Coronary artery (tissue), 2 donors: ENCODE data around the gene SLCO4C1.

Source experiments
- DNase-seq: peaks from one replicate; pipeline ENCODE4 v3.0.0-alpha.2; 2017; ENCODE audit warnings: low spot score
- H3K27ac ChIP-seq, 2 donors: fragments of 200-600 bp; sonication (generic); one replicate each; pipeline ENCODE4 v1.5.1; 2016 to 2019
- H3K4me3 ChIP-seq: fragments of 200-600 bp; sonication (generic); 2 replicates; pipeline ENCODE4 v1.5.1; 2016; ENCODE audit warnings: mild to moderate bottlenecking, moderate library complexity
- CTCF ChIP-seq: fragments of 200-600 bp; sonication (generic); IDR thresholded peaks from one replicate; pipeline ENCODE4 v1.5.1; 2019; ENCODE audit warnings: antibody characterized with exemption

Gene SLCO4C1

GRCh38 chr5:102218159-102218558, 77.9 kb downstream of the SLCO4C1 start:
- no peak for DNase-seq
- TF ChIP-seq CTCF, result no peak
- H3K27ac ChIP-seq, result no peak overlapping the region
- H3K4me3 ChIP-seq, result no peak overlapping the region

DNA sequence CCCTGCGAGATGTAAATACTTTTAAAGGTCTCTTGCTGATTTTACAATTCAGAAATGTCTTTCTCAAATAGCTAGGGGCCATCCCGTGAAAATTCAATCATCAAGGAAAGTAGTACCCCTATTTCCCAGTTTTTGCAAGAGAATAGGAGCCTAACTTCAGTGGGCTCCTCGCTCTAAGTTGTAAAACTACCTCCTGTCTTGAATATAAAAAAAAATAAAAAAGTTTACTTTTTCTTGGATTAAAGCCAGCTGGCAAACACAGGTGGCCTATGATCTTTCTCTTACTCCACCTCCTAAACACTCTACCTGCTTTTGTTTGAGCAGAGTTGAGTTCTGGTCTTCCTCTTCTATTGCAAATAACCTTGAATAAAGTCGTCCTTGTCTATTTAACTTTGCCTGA, 79.4 kb downstream of the SLCO4C1 start:
- Histone ChIP-seq H3K27ac (no peak overlapping the region), H3K4me3 (no peak overlapping the region)
- DNase-seq, result no peak
- TF ChIP-seq CTCF, result no peak

DNA sequence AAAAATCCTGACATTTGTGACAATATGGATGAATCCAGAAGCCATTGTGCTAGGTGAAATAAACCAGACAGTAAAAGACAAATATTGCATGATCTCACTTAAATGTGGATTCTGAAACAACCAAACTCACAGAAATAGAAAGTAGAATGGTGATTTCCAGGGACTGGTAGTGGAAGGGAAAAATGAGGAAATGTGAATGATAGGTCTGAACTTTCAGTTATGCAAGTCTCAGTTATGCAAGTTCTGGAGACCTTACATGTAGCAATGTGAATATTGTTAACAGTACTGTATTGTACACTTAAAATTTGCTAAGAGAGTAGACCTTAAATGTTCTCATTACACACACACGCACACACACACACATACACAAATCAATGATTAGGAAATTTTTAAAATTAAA, 84.9 kb downstream of the SLCO4C1 start:
- TF ChIP-seq CTCF, result no peak
- no peak for DNase-seq
- Histone ChIP-seq H3K4me3 (no peak overlapping the region), H3K27ac (no peak overlapping the region)

DNA sequence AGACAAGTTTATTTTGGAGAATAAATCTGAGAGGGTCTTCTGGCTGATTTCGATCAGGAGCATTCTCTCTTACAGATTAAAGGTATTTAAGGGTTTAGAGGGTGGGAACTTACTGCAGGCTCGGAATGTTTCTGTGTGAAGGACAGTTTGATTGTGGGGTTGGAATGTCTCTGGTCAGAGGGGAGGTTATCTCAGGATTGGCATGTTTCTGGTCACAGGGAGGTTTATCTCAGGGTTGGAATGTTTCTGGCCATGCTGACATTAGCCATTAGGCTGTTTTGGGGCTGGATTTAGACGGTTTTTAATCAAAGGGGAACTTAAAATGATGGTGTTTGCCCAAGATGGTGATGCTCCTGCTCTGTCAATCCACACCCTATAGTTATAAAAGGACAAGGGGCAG, 95.2 kb downstream of the SLCO4C1 start:
- Histone ChIP-seq H3K4me3 (no peak overlapping the region), H3K27ac (no peak overlapping the region)
- no peak for TF ChIP-seq CTCF
- no peak for DNase-seq

GRCh38 chr5:102196481-102196880, 99.6 kb downstream of the SLCO4C1 start:
- no peak overlapping the region for H3K4me3 ChIP-seq
- no peak for DNase-seq
- no peak overlapping the region for H3K27ac ChIP-seq
- no peak for TF ChIP-seq CTCF
